Cerebellar nuclear complex (tissue), 1 donor: ENCODE data around the gene THSD7B.
"Not testable (repeated sequence)": the region's sequence is repeated elsewhere in the genome, so short reads cannot be mapped to it uniquely, and the experiment has no call there.

Source experiments
- DNase-seq, 2 experiments: peaks; one replicate each; lab custom pipeline; 2025; lab: John Stamatoyannopoulos, UW

The THSD7B gene

GRCh38 chr2:136765256-136766072 lies at the start of gene THSD7B:
THSD7B (plus strand) TSS chr2:136765545; CDS start chr2:136882179, 116,634 bp downstream.
- DNase-seq: no peak

GRCh38 chr2:136718273-136718672 lies 47.1 kb upstream of the THSD7B start:
- DNase-seq: no peak

DNA sequence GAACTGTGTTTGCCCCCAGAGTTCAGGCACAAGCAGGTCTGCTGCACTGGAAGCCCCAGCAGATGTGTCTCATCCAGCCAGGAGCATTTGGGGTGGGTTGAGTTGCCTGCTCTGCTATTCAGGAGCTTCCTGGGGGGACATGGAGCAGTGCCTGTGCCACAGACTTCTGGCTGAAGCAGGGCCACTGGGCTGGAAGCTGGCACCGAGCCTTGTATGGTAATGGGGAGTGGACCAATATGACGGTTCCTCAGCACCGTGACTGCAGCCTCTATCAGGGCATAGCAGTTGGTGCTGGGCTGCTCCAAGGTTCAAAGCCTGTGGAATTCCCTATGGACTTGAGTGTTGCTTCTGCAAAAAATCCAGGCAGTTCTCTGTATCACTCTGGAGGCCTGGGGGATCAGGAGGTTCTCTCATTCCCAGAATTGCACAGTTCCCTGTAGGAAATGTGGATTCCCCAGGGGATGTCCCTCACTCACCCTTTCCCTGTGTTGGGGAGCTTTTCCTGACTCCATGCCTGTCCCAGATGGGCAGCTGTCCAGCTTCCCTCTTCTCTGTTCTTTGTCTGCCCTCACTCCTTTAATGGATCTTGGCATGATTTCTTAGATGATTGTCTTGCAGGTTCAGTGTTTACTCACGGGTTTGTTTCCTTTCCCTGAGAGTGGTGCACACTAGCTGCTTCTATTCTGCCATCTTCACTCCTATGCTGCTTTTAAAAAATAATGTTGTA lies 37.2 kb upstream of the THSD7B start:
- no peak for DNase-seq

DNA sequence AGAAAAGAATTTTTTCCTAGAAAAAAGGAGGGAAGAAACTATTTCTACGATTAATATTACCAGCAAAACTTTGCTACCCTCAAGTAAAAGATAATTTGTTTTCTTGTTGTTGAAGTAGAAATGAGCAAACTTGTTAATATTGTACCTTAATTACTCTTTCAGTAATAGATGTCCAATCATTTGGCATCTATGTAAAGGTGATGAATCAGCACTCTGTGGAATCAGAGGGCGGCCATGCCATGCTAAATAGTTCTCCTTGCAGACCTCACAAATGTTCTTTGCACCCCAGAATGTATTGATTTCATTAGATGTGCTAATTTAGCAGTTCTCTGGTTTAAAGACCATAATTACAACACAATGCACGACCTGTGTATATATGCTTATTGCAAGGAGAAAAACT lies 29.1 kb upstream of the THSD7B start:
- DNase-seq: no peak

GRCh38 chr2:136738044-136738443 lies 27.3 kb upstream of the THSD7B start:
- DNase-seq: no peak

GRCh38 chr2:136741471-136741870 lies 23.9 kb upstream of the THSD7B start:
- no peak for DNase-seq

- no peak for DNase-seq
Measured at GRCh38 chr2:136750065-136750464, 15.3 kb upstream of the THSD7B start.

DNA sequence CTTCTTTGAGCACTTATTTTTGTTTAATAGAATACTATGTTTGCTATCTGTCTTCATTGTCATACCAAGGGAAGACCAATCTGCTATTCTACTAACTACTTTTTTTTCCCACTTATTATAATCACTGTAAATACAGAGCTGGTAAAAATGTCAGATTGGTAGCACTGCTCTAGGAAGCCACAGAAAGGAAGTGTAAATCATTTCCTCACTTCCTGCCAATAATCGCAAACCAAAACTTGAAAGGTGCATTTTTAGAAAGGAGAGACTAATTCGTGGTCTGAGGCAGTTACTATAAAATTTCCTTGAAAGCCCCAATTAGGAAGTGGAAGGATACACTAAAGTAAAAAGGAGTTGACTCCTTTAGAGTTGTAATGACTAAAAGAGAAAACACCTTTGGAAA lies 13.9 kb upstream of the THSD7B start:
- no peak for DNase-seq

DNA sequence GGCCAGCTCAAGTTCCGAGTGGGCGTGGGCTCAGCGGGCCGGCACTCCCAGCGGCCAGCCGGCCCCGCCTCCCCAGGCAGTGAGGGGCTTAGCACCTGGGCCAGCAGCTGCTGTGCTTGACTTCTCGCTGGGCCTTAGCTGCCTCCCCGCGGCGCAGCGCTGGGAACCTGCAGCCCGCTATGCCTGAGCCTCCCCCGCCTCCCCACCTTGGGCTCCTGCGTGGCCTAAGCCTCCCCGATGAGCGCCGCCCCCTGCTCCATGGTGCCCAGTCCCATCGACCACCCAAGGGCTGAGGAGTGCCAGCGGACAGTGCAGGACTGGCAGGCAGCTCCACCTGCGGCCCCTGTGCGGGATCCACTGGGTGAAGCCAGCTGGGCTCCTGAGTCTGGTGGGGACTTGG lies 6.8 kb upstream of the THSD7B start:
- DNase-seq: not testable (repeated sequence)

DNA sequence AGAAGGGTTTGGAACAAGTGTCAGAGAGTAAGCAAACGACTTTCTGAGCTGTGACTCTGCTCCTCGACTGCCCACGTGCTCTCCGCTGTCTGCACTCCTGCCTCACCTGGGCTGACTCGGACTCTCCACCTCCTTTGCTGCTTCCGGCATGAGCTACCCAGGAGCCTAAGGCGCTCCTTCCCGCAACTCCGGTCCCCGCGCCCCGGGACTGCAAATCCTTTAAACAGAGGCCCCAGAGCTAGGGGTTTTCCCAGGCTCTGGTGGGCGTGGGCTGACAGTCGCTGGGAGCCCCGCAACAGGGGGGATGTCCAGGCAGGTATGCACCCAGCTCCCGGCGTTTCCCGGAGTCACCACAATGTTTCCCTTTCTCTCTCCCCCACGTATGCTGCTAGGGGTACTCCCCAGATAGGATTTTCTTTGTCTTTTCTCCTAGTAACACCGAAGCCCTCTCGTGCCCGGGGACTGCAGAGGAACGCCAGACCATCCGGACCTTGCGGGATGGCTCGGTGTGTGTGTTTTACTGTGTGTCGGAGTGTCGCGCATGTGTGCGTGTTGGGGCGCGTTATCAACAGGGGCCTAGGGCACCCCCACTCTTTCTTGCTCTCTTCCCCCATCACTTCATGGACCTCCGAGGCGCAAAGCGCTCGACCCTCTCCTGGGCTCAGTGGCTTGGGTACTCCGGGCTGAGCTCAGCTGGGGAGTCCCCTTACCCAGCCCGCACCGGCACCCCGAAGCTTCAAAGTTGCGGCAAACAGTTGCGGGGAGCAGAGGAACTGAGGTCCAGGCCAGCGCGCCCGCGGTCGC lies 691 bp upstream of the THSD7B start:
- DNase-seq: no peak

GRCh38 chr2:136766073-136766404 lies 694 bp downstream of the THSD7B start:
- no peak for DNase-seq

GRCh38 chr2:136767030-136767429 lies 1.7 kb downstream of the THSD7B start:
- no peak for DNase-seq

DNA sequence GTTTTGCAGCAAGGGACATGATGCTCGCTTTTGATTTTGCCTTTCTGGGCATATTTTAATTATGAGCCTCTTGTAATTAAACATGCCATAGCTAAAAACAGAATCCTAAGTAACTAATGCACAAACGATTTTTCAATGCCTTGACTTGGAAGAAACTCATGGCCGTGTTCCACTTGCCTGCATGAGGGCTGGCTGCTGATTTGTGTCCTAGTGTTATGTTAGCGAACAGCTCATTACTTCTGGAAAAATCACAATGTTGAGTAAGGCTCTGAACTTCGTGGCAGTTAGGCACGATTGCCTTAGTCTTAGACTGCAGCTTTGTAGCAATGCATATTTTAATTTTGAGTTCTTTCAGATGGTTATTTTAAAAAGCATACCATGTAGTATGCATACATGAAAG lies 4.5 kb downstream of the THSD7B start:
- DNase-seq: no peak

DNA sequence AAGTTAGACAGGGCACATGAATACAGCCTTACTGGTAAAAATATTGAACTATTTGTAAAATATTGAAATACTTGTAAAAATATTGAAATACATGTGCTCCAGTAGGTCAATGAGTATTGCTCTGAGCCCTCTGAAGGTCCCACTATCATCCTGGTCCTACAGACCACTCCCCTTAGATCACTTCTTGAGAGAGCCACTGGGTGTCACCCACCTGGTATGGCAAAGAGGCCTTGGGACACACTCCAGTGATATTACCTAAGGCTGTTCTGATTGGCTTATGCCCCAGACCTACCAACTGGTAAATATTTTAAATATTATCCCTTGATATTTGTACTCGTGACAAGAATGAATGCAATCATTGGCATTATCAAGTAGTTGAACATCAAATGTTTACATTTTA lies 5.0 kb downstream of the THSD7B start:
- DNase-seq: no peak

- no peak for DNase-seq
Measured at GRCh38 chr2:136777391-136777790, 12.0 kb downstream of the THSD7B start.

GRCh38 chr2:136783856-136784255 lies 18.5 kb downstream of the THSD7B start:
- DNase-seq: no peak

DNA sequence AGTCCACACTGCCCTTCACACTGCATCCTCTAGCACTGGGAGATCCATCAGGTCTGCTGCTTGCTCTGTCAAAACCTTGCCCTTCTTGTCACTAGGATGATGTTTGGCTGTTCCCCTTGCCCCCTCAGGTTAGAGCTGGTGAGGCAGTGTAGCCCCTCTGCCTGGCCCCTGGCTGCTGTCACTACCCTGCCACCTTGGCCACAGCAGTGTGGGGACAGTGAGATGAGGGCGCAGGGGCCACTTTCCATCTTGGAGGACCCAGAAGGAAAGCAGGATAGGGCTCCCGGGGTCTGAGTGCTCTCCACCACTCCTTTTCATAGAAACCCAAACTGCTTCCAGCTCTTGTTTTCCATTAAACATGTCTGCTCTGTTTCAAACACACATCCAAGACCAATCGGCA lies 19.9 kb downstream of the THSD7B start:
- no peak for DNase-seq

GRCh38 chr2:136787970-136788369 lies 22.6 kb downstream of the THSD7B start:
- DNase-seq: no peak

- DNase-seq: no peak
Measured at GRCh38 chr2:136796339-136796738, 31.0 kb downstream of the THSD7B start.

GRCh38 chr2:136798766-136799165 lies 33.4 kb downstream of the THSD7B start:
- no peak for DNase-seq

DNA sequence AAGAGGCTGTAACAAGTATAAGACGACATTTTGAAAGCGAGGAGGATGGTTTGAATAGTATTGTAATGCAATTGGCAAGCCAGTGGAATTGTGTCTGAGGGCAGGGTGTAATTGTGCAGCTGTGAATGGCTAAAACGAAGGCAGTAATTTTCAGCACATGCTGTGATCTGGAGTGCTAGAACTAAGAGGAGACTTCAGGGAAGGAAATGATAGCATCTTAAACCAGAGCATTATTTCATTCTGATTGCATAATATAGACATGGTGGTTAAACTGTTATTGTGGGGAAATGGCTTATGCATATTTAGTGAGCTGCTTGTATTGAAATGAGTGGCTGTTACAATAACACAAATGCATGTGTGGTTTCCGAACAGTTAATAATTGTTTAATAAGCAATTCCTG lies 36.3 kb downstream of the THSD7B start:
- no peak for DNase-seq

DNA sequence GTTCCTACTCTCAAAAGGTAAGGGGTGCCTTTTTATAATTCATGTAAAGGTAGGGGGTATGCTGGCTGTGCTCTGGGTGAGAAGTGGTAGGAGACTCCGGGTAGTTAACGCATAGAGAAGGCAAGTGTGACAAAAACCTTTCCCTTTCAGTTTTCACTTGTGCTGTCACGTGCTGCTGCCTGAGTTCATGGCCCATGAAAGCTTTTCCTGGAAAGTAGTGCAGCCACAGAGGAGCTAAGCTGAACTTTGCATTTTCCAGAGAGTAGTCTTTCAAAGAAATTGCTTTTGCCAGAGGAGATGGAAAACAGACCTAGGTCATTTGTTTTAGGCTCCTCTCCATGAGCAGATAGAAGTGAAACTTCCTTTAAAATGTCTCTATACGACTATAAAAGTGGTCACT lies 44.7 kb downstream of the THSD7B start:
- no peak for DNase-seq

- DNase-seq: no peak
Measured at GRCh38 chr2:136818839-136819238, 53.5 kb downstream of the THSD7B start.
